T-helper 17 cell (primary cell): ENCODE measurements around the gene RPL37. TPM values are rescaled to one million over a fixed set of nuclear protein-coding genes. Genes with fewer than 3 reads are reported as not detected.
"Not testable (repeated sequence)": the region's sequence is repeated elsewhere in the genome, so short reads cannot be mapped to it uniquely, and the experiment has no call there.

Experiments used
- ATAC-seq: fragments of 150-1000 bp; cut with Tn5 transposase; 2 replicates; pipeline ENCODE4 v1.10.0; 2021; ENCODE audit warnings: mild to moderate bottlenecking, moderate library complexity
- DNase-seq, 3 donors: peaks; one replicate each; pipeline versions ENCODE4 v3.0.0 to v3.0.0-alpha.2; 2020 to 2021
- H3K9me3 ChIP-seq: one replicate; pipeline ENCODE4 v1.7.0; 2013; ENCODE audit warnings: low read length, mild to moderate bottlenecking; ENCODE audit not compliant: control insufficient read depth, poor library complexity, severe bottlenecking
- H3K27ac Mint-ChIP-seq: one replicate; pipeline ENCODE4 v1.8.0; 2022; ENCODE audit warnings: mild to moderate bottlenecking, moderate library complexity, mixed read lengths
- H3K27me3 Mint-ChIP-seq: one replicate; pipeline ENCODE4 v1.8.0; 2022; ENCODE audit warnings: mixed read lengths
- H3K36me3 Mint-ChIP-seq: one replicate; pipeline ENCODE4 v1.8.0; 2022; ENCODE audit warnings: low read depth, mixed read lengths
- H3K4me1 Mint-ChIP-seq: one replicate; pipeline ENCODE4 v1.8.0; 2022; ENCODE audit warnings: mild to moderate bottlenecking, mixed read lengths
- H3K4me3 Mint-ChIP-seq: one replicate; pipeline ENCODE4 v1.8.0; 2022; ENCODE audit warnings: mild to moderate bottlenecking, moderate library complexity, mixed read lengths
- total RNA-seq, 4 donors: library from RNA in 2 of 4; stranded (reverse) in 2 of 4; gene quantifications; one replicate each; pipeline ENCODE4 v1.2.3 and lab custom pipeline; 2022 to 2026

Gene RPL37
- total RNA-seq = 1,000 to 10,000 TPM; 2,267 to 2,325 TPM
- 1,019 to 1,106 reads per million in 2 donors for total RNA-seq (lab: John Stamatoyannopoulos, UW)

DNA sequence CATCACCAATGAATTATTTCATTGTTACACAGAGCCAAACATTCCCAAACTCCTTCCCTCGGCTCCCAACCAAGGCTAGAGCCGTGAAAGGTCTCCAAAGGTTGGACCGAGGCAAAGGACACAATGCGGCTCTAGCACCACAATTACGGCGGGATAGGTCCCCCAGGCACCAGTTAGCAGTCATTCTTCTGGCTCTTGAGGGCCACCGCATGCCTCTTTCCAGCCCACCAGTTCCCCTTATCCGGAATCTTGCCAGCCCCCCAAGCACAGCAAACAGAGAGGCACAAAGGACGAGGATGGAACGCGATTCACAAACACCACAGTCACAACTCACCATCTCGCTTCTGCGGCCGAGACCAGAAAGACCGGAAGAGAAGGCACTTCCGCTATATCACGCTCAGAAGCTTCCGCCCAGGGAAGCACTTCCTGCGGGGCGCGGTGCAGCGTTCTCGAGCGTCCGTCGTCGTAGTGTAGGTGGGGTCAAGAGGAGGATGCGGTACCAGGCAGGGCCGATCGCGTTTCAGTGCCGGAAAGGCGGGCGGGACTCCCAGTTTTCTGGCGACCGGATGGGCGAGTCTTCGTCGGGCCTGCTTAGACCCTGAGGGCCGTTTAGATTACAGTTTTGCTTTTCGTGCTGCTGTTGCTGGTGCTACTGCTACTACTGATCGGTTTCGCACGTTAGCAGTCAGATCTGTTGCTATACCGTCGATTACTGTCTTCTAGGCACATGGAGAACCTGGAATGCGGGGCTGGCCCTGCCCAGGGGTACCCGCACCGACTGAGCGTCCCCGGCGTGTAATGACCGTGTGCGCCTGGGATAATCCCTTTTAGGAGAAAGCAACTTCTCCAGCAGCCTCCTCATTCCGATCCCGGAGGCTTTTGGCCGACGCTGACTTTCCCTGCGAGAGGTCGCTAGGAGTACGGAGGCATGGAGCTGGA lies at the start of gene RPL37:
Gene RPL37 (minus strand): TSS at position 374 of the 939 bp plus-strand sequence. CDS start 37 bp downstream, at position 337.
- DNase-seq = peak; percentile 76 to 78 (median 77)
- Mint-ChIP-seq H3K27me3 (no peaks in the 10 kb centered on the region), H3K27ac (peak within 1 kb of the TSS; percentile 100), H3K36me3 (peaks cover 9% of the 10 kb centered on the region), H3K4me1 (peaks cover 36% of the 10 kb centered on the region), H3K4me3 (peak within 1 kb of the TSS; percentile 94)
- peak; percentile 93 for ATAC-seq
- H3K9me3 ChIP-seq = peaks cover 3% of the 10 kb centered on the region

DNA sequence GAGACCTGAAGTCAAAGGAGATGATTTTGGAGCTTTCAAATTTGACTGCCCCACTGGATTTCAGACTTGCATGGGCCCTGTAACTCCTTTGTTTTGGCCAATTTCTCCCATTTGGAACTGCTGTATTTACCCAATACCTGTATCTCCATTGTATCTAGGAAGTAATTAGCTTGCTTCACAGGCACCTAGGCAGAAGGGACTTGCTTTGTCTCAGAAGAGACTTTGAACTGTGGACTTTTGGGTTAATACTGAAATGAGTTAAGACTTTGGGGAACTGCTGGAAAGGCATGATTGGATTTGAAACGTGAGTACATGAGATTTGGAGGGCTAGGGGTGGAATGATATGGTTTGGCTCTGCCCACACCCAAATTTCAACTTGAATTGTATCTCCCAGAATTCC lies 48.0 kb upstream of the RPL37 start:
- not testable (repeated sequence) for H3K27me3 Mint-ChIP-seq, H3K9me3 ChIP-seq, ATAC-seq, H3K36me3 Mint-ChIP-seq, H3K4me1 Mint-ChIP-seq, DNase-seq, H3K4me3 Mint-ChIP-seq, H3K27ac Mint-ChIP-seq

DNA sequence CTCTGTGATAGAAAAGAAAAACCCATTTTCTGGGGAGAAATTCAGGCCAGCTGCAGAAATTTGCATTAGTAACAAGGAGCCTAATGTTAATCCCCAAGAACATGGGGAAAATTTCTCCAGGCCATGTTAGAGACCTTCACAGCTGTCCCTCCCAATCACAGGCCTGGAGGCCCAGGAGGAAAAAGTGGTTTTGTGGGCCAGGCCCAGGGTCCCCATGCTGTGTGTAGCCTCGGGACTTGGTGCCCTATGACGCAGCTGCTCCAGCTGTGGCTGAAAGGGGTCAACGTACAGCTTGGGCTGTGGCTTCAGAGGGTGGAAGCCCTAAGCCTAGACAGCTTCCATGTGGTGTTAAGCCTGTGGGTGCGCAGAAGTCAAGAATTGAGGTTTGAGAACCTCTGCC lies 47.3 kb upstream of the RPL37 start:
- no peaks in the 10 kb centered on the region for H3K9me3 ChIP-seq
- no peaks in the 10 kb centered on the region for H3K4me1 Mint-ChIP-seq
- H3K36me3 Mint-ChIP-seq = peaks cover 6% of the 10 kb centered on the region
- no peak overlapping the region for H3K4me3 Mint-ChIP-seq
- DNase-seq (no peak), ATAC-seq (no peak)
- peaks cover 6% of the 10 kb centered on the region for H3K27me3 Mint-ChIP-seq
- no peak overlapping the region for H3K27ac Mint-ChIP-seq

DNA sequence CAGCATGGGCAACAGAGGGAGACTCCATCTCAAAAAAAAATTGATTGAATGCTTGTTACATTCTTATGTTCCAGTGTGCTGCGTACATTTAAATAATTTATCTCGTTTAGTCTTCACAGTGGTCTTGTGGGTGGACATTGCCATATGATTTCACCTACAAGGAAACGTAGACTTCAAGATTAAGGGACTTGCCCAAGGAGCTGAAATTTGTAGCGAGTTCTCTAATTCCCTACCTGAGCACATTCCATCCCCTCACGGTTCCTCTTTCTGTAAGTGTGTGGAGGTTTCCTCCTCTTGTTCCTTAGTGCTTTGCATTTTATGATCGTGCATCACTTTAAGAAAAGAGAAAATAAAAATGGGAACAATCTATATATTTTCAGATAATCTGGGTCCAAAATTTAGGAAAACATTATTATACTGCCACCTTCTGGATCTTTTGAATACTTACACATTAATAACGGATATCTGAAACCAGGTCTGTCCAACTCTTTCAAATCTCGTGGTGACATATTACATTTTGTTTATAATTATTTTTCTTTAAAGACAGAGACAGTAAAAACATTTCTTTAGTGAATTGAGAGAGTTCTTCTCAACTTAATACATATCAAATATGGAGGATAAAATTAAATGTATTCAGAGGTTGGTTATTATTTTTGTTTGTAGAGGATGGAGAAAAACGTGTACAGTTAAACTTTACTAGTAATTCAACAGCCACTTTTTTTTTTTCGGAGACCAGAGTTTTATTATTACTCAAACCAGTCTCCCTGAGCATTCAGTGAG lies 44.3 kb upstream of the RPL37 start:
- Mint-ChIP-seq H3K4me3 (no peak overlapping the region), H3K4me1 (peaks cover under 1% of the 10 kb centered on the region), H3K36me3 (peaks cover 7% of the 10 kb centered on the region), H3K27ac (no peak overlapping the region), H3K27me3 (peaks cover 3% of the 10 kb centered on the region)
- H3K9me3 ChIP-seq = no peaks in the 10 kb centered on the region
- ATAC-seq (peak; percentile 39), DNase-seq (no peak)

DNA sequence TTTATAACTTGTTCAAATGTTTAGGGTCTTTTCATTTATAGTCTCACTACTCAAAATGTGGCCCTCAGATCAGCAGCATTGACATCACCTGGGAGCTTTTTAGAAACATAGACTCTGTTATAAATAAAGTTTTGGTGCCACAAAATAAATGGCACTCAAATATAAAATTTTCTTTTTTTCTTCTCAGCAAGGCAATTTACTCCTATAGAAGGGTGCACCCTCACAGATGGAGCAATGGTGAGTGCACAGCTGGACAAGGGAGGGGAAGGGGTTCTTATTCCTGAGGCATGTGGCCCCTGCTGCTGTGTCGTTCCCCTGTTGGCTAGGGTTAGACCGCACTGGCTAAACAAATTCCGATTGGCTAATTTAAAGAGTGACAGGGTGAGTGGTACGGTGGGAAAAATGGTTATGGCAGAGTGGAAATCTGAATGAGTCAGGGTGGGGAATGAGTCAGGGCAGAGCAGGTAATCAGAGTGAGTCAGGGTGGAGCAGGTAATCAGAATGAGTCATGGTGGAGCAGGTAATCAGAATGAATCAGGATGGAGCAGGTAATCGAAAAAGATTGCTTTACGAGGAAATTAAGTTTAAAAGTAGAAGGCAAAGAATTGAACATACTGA lies 42.5 kb upstream of the RPL37 start:
- Mint-ChIP-seq H3K4me1 (peaks cover 5% of the 10 kb centered on the region), H3K27me3 (peaks cover 18% of the 10 kb centered on the region), H3K27ac (no peak overlapping the region), H3K36me3 (peaks cover 14% of the 10 kb centered on the region), H3K4me3 (no peak overlapping the region)
- ATAC-seq = no peak
- DNase-seq = no peak
- H3K9me3 ChIP-seq = no peaks in the 10 kb centered on the region

DNA sequence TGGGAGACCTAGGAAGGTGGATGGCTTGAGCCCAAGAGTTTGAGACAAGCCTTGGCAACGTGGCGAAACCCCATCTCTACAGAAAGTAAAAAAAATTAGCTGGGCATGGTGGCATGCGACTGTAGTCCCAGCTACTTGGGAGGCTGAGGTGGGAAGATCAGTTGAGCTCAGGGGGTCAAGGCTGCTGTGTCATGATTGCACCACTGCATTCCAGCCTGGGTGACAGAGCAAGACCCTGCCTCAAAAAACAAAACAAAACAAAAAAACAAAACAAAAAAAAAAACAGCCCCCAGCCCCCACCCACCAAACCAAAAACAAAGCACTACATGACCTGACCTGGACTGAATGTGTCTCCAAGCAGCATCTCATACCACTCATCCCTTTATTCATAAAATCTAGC lies 40.9 kb upstream of the RPL37 start:
- Mint-ChIP-seq H3K27me3 (peaks cover 30% of the 10 kb centered on the region), H3K4me3 (no peak overlapping the region), H3K4me1 (peaks cover 5% of the 10 kb centered on the region), H3K27ac (no peak overlapping the region), H3K36me3 (peaks cover 12% of the 10 kb centered on the region)
- ATAC-seq (no peak), DNase-seq (no peak)
- no peaks in the 10 kb centered on the region for H3K9me3 ChIP-seq

DNA sequence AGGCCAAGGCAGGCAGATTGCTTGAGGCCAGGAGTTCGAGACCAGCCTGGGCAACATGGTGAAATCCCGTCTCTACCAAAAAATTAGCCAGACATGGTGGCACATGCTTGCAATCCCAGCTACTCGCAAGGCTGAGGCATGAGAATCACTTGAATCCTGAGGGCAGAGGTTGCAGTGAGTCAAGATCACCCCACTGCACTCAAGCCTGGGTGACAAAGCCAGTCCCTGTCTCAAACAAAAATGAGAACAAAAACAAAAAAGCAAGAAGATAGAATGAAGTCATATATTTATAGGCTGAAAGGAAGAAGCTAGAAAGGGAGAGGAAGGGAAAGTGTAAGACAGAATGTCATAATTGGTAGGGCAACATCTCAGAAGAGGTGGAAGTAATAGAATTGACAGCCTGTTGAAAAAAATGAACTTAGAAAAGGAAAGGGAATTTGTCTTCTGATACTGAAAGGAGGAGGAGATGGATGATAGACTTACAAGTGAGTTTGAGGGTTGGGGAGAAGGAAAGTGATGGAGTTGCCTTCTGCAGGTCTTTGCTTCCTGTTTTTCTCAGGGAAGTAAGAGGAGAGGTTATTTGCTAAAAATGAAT lies 38.4 kb upstream of the RPL37 start:
- peaks cover 5% of the 10 kb centered on the region for H3K4me1 Mint-ChIP-seq
- ATAC-seq = no peak
- DNase-seq = no peak

DNA sequence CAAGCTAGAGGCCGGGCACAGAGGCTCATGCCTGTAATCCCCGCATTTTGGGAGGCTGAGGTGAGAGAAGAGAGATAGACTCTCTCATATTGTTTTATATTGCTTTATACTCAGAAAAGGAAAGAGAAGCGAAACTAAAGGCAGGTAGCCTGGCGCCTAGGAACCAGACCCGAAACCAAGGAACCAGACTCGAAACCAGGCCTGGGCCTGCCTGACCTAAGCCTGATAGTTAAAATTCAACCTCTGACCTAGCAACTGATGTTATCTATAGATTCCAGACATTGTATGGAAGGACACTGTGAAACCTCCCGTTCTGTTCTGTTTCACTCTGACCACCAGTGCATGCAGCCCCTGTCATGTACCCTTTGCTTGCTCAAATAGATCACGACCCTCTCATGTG lies 37.2 kb upstream of the RPL37 start:
- DNase-seq, H3K27ac Mint-ChIP-seq, H3K36me3 Mint-ChIP-seq, H3K4me1 Mint-ChIP-seq, H3K9me3 ChIP-seq, H3K4me3 Mint-ChIP-seq, ATAC-seq: not testable (repeated sequence)
- peaks cover 35% of the 10 kb centered on the region for H3K27me3 Mint-ChIP-seq

More for the DNA sequence above, 38.4 kb upstream of the RPL37 start:
- H3K27ac Mint-ChIP-seq = no peak overlapping the region
- H3K4me3 Mint-ChIP-seq = no peak overlapping the region
- H3K9me3 ChIP-seq = no peaks in the 10 kb centered on the region
- peaks cover 12% of the 10 kb centered on the region for H3K36me3 Mint-ChIP-seq
- H3K27me3 Mint-ChIP-seq = peaks cover 35% of the 10 kb centered on the region

DNA sequence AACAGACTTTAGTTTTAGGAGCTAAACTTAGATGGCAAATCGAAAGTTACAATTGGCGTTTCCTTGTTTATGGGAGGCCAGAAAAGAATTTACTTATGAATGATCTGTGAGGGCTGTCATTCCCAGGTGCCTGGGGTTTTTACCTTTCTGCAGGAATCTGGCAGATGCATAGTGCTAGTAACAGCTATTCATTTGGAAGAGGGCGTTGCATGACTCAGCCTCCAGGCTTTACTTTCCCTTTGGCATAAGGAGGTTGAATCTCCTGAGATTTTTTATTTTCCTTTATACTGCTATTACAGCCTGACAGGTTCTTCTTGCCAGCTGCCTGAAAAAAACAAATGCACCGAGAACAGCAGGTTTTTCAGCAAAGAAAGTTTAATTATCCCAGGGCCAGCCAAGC lies 36.2 kb upstream of the RPL37 start:
- Mint-ChIP-seq H3K27me3 (peaks cover 35% of the 10 kb centered on the region), H3K4me1 (peaks cover 5% of the 10 kb centered on the region), H3K36me3 (peaks cover 9% of the 10 kb centered on the region), H3K4me3 (no peak overlapping the region), H3K27ac (no peak overlapping the region)
- ATAC-seq = no peak
- DNase-seq = no peak
- H3K9me3 ChIP-seq = no peaks in the 10 kb centered on the region

DNA sequence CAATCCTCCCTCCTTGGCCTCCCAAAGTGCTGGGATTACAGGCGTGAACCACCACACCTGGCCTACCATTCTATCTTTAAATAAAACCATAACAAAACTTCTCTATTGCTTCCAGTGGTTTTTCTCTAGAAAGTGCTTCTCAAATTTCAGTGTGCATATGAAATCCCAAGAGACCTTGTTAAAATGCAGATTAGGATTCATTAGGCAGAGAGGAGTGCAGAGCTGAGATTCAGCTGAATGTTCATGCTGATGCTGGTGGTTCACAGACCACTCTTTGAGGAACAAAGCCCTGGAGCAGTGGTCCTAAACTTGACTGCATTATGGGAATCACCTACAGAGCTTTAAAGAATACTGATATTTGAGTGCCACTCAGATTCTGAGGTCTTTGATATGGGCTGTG lies 34.4 kb upstream of the RPL37 start:
- ATAC-seq (no peak), DNase-seq (no peak)
- Mint-ChIP-seq H3K27me3 (peaks cover 32% of the 10 kb centered on the region), H3K36me3 (peaks cover 9% of the 10 kb centered on the region), H3K4me1 (peaks cover 5% of the 10 kb centered on the region), H3K4me3 (no peak overlapping the region), H3K27ac (no peak overlapping the region)
- H3K9me3 ChIP-seq = no peaks in the 10 kb centered on the region

DNA sequence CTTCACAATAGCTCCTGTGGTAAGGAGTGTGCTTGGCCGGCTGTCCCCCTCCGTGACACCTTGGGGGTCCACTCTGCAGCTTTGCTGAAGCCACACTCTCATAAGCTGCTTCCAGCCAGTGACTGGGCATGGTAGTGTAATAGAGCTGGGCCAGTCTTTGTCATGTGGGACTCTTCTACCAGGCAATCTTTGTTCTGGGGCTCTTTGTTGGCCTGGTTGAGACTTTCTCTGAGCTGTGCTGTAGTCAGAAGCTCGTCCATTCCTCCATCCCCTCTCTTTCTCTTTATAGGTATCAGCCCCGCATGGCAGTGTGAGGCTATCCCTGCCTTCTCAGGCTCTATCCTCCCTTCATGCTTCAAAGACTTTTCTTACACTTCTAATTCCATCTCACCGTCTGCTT lies 31.8 kb upstream of the RPL37 start:
- Mint-ChIP-seq H3K27ac (no peak overlapping the region), H3K36me3 (peaks cover 2% of the 10 kb centered on the region), H3K4me3 (no peak overlapping the region), H3K27me3 (peaks cover 10% of the 10 kb centered on the region), H3K4me1 (no peaks in the 10 kb centered on the region)
- no peaks in the 10 kb centered on the region for H3K9me3 ChIP-seq
- ATAC-seq (no peak), DNase-seq (no peak)

DNA sequence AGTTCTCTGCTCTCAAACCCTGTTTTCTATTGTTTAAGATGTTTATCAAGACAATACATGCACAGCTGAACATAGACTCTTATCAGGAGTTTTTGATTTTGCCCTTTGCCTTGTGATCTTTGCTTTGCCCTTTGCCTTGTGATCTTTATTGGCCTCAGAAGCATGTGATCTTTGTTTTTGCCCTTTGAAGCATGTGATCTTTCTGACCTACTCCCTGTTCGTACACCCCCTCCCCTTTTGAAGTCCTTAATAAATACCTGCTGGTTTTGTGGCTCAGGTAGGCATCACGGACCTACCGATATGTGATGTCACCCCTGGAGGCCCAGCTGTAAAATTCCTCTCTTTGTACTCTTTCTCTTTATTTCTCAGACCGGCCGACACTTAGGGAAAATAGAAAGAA lies 30.0 kb upstream of the RPL37 start:
- not testable (repeated sequence) for H3K4me1 Mint-ChIP-seq, H3K27ac Mint-ChIP-seq, H3K9me3 ChIP-seq, H3K4me3 Mint-ChIP-seq, H3K36me3 Mint-ChIP-seq, ATAC-seq, H3K27me3 Mint-ChIP-seq, DNase-seq

DNA sequence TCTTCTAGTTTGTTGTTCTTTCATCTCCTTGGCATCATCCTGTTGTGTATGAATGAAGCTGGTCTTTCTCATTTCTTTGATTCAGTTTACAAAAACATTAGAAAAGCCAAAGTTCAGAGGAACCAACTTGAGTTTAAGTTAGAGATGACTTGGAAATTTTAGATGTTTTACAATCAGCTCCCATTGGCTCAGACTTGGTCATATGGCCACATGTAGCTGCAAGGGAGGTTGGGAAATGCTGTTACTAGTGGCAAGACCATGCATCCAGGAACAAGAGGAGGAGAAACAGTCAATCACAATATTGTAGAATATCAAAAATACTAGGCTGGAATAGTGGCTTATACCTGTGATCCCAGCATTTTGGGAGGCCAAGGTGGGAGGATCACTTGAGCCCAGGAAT lies 25.7 kb upstream of the RPL37 start:
- Mint-ChIP-seq H3K27me3 (no peaks in the 10 kb centered on the region), H3K4me3 (no peak overlapping the region), H3K4me1 (no peaks in the 10 kb centered on the region), H3K36me3 (peaks cover 2% of the 10 kb centered on the region), H3K27ac (no peak overlapping the region)
- DNase-seq (no peak), ATAC-seq (no peak)
- H3K9me3 ChIP-seq = no peaks in the 10 kb centered on the region
